ENCODE data around the gene PRDM16.

The PRDM16 gene

GRCh38 chr1:3212453-3213355, 143.7 kb downstream of the PRDM16 start:
- Histone ChIP-seq H3K9ac (ENCODE audit: low read depth, low read length, poor library complexity, severe bottlenecking) (no peak overlapping the region), H3K27me3 (ENCODE audit: insufficient read depth, low read length, poor library complexity, severe bottlenecking) (no peaks in the 10 kb centered on the region), H3F3A (ENCODE audit: low read depth) (no peaks in the 10 kb centered on the region), H3K36me3 (ENCODE audit: insufficient read depth, low read length) (no peaks in the 10 kb centered on the region), H3K9me2 (replicated peaks; ENCODE audit: low read depth, low read length) (no peaks in the 10 kb centered on the region), H3K79me2 (ENCODE audit: insufficient read depth, low read length) (no peaks in the 10 kb centered on the region), H3K4me1 (ENCODE audit: insufficient read depth, low read length, poor library complexity, severe bottlenecking) (no peaks in the 10 kb centered on the region), H3K4me3 (ENCODE audit: low read length, poor library complexity, severe bottlenecking) (no peak overlapping the region), H3K9me3 (ENCODE audit: insufficient read depth, low read depth, low read length) (no peaks in the 10 kb centered on the region), H4K20me1 (ENCODE audit: insufficient read depth, low read length, poor library complexity, severe bottlenecking) (no peaks in the 10 kb centered on the region), H3K4me2 (ENCODE audit: low read depth, low read length, poor library complexity, severe bottlenecking) (no peak overlapping the region), H2AFZ (ENCODE audit: low read length) (no peak overlapping the region)
- TF ChIP-seq, protein P1, sequence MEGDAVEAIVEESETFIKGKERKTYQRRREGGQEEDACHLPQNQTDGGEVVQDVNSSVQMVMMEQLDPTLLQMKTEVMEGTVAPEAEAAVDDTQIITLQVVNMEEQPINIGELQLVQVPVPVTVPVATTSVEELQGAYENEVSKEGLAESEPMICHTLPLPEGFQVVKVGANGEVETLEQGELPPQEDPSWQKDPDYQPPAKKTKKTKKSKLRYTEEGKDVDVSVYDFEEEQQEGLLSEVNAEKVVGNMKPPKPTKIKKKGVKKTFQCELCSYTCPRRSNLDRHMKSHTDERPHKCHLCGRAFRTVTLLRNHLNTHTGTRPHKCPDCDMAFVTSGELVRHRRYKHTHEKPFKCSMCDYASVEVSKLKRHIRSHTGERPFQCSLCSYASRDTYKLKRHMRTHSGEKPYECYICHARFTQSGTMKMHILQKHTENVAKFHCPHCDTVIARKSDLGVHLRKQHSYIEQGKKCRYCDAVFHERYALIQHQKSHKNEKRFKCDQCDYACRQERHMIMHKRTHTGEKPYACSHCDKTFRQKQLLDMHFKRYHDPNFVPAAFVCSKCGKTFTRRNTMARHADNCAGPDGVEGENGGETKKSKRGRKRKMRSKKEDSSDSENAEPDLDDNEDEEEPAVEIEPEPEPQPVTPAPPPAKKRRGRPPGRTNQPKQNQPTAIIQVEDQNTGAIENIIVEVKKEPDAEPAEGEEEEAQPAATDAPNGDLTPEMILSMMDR (conservative IDR thresholded peaks at IDR 0.05; ENCODE audit: low read length) = no peak
- TF ChIP-seq EZH2phosphoT487 (IDR thresholded peaks at IDR 0.05; ENCODE audit: borderline replicate concordance) = no peak

DNA sequence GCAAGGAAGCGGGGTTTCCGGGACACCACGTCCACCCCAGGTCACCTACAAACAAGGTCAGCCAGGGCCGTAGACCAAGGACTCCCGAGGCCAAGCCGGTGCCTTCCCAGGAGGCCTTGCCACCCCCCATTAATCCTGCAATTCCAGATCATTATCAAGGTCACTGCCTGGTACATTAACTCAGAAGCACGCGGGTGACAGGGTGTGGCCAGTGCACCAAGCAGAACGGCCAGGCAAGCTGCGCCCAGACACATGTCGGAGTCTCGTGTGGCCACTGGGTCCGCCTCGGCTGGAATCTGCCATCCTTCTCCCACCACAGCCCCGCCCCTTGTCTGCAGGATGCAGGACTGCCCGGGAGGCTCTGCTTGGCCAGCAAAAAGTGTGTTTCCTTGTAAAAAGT, 144.7 kb downstream of the PRDM16 start:
- TF ChIP-seq, protein P1 (conservative IDR thresholded peaks at IDR 0.05; ENCODE audit: low read length) = no peak
- no peak for TF ChIP-seq EZH2phosphoT487 (IDR thresholded peaks at IDR 0.05; ENCODE audit: borderline replicate concordance)
- no peak overlapping the region for H3K9ac ChIP-seq (ENCODE audit: low read depth, low read length, poor library complexity, severe bottlenecking)

GRCh38 chr1:3215198-3216014, 146.4 kb downstream of the PRDM16 start:
- no peaks in the 10 kb centered on the region for H3K36me3 ChIP-seq (ENCODE audit: insufficient read depth, low read length)
- TF ChIP-seq, protein P1 (conservative IDR thresholded peaks at IDR 0.05; ENCODE audit: low read length) = no peak
- TF ChIP-seq EZH2phosphoT487 (IDR thresholded peaks at IDR 0.05; ENCODE audit: borderline replicate concordance) = no peak
- H3K4me1 ChIP-seq (ENCODE audit: insufficient read depth, low read length, poor library complexity, severe bottlenecking) = no peaks in the 10 kb centered on the region
- no peaks in the 10 kb centered on the region for H3K27me3 ChIP-seq (ENCODE audit: insufficient read depth, low read length, poor library complexity, severe bottlenecking)
- no peak overlapping the region for H3K4me2 ChIP-seq (ENCODE audit: low read depth, low read length, poor library complexity, severe bottlenecking)
- no peak overlapping the region for H2AFZ ChIP-seq (ENCODE audit: low read length)
- H3F3A ChIP-seq (ENCODE audit: low read depth) = no peaks in the 10 kb centered on the region
- no peak overlapping the region for H3K9ac ChIP-seq (ENCODE audit: low read depth, low read length, poor library complexity, severe bottlenecking)
- no peaks in the 10 kb centered on the region for H4K20me1 ChIP-seq (ENCODE audit: insufficient read depth, low read length, poor library complexity, severe bottlenecking)
- no peaks in the 10 kb centered on the region for H3K9me3 ChIP-seq (ENCODE audit: insufficient read depth, low read depth, low read length)
- H3K4me3 ChIP-seq (ENCODE audit: low read length, poor library complexity, severe bottlenecking) = no peak overlapping the region
- H3K9me2 ChIP-seq (replicated peaks; ENCODE audit: low read depth, low read length) = no peaks in the 10 kb centered on the region
- no peaks in the 10 kb centered on the region for H3K79me2 ChIP-seq (ENCODE audit: insufficient read depth, low read length)

More for the DNA sequence above, 144.7 kb downstream of the PRDM16 start:
- H3K79me2 ChIP-seq (ENCODE audit: insufficient read depth, low read length) = no peaks in the 10 kb centered on the region
- no peak overlapping the region for H2AFZ ChIP-seq (ENCODE audit: low read length)
- no peaks in the 10 kb centered on the region for H3K9me2 ChIP-seq (replicated peaks; ENCODE audit: low read depth, low read length)
- no peaks in the 10 kb centered on the region for H3K36me3 ChIP-seq (ENCODE audit: insufficient read depth, low read length)
- H3K4me1 ChIP-seq (ENCODE audit: insufficient read depth, low read length, poor library complexity, severe bottlenecking) = no peaks in the 10 kb centered on the region
- no peak overlapping the region for H3K4me2 ChIP-seq (ENCODE audit: low read depth, low read length, poor library complexity, severe bottlenecking)
- H4K20me1 ChIP-seq (ENCODE audit: insufficient read depth, low read length, poor library complexity, severe bottlenecking) = no peaks in the 10 kb centered on the region
- H3K9me3 ChIP-seq (ENCODE audit: insufficient read depth, low read depth, low read length) = no peaks in the 10 kb centered on the region
- H3K4me3 ChIP-seq (ENCODE audit: low read length, poor library complexity, severe bottlenecking) = no peak overlapping the region
- H3F3A ChIP-seq (ENCODE audit: low read depth) = no peaks in the 10 kb centered on the region
- H3K27me3 ChIP-seq (ENCODE audit: insufficient read depth, low read length, poor library complexity, severe bottlenecking) = no peaks in the 10 kb centered on the region
